NCI-H524 (cell line): ENCODE data around the gene STX11.

ENCODE experiments used
- DNase-seq, 2 experiments: peaks; one replicate each; lab custom pipeline; 2025; lab: John Stamatoyannopoulos, UW

Gene STX11

GRCh38 chr6:144214622-144215401, 64.5 kb downstream of the STX11 start:
- DNase-seq, result no peak

GRCh38 chr6:144215402-144215931, 65.2 kb downstream of the STX11 start:
- DNase-seq, result peak in 1 of 2 experiments; percentile 52

- DNase-seq, result peak; percentile 96 to 97
Measured at GRCh38 chr6:144215932-144216667, 65.8 kb downstream of the STX11 start.

- DNase-seq, result no peak
Measured at GRCh38 chr6:144216668-144217218, 66.4 kb downstream of the STX11 start.

DNA sequence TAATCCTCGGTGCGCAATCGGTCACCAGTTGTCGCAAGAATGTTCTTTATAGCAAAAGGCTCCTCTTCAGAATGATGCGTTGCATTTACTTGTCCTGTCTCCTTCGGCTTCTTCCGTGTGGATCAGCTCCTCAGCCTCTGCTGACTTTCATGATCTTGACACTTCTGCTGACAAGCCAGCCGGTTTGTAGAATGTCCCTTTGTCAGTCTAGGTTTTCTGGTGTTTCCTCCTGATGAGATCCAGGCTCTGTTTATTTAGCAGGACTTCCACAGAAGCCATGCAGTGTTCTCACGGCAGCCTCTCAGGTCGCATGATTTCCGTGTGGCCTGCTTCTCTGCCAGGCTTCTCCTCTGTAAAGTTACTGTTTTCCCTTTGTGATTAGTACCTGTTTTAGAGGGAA, 66.9 kb downstream of the STX11 start:
- DNase-seq, result peak in 1 of 2 experiments; percentile 19

- no peak for DNase-seq
Measured at GRCh38 chr6:144217797-144218196, 67.5 kb downstream of the STX11 start.

- peak; percentile 6 to 70 for DNase-seq
Measured at GRCh38 chr6:144219056-144219685, 68.9 kb downstream of the STX11 start.

DNA sequence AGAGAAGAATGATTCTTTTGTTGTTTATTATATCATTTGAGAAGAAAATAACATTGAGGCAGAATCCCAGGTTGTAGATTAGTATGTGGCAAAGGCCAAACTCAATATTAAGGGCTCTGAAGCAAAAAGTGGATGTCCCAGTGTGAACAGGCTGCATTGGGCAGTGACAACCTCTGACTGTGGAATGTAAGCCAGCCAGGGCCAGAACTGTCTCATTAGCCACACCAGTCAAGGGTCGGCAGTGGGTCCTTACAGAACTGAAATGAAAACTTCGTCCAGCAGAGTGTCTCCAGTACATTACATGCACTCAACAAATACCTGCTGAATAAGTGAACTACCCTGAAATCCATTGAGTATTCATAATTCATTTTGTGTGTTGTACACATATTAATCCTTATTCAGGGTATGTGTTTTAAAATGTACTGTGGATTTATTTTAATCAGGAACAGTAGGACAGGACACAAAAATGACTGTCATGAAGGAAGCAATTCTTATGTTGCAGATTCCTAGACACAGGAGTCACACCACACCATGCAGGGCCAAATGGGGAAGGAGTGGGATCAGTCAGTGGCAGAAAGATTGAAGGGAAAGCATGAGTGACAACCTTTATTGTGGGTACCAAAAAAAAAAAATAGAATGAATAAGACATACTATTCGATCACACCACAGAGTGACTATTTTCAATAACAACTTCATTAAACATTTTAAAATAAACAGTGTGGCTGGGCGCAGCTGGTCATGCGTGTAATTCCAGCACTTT, 69.9 kb downstream of the STX11 start:
- DNase-seq, result no peak

DNA sequence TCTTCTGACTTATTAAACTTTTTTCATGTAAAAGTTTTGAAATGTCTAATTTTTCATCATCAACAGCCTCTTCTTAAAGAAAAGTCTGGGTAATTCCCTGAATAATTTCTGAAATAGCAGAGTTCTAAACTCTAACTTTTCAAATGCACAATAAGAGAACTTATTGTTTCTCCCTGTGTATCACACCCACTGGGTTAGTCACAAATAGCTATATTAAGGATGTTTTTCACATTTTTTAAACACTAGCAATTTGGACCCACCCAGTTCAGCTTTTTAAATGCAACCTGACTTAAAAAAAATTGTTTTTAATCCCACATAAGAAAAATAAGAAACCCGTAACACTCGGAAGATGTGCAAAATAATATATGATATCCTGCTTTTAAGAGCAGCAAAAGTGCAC, 73.4 kb downstream of the STX11 start:
- DNase-seq, result no peak

DNA sequence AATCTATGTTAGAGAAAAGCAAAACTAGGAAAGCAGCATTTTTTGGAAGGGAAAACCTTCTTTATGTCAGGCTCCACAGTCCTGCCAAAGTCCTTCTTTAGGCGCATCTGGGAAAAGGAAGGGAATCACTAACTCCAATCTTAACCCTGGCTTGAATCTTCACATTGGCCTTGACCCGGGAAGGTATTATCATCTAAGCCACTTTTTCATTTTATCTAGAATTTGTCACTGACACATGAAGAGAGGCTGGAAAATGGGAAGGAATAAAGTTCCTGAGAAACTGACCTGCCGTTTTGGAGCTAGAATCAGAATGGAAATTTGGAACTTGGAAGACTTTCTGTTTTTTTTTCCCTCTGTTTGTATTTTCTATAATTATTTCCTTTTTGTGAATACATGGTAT, 81.4 kb downstream of the STX11 start:
- DNase-seq, result no peak

DNA sequence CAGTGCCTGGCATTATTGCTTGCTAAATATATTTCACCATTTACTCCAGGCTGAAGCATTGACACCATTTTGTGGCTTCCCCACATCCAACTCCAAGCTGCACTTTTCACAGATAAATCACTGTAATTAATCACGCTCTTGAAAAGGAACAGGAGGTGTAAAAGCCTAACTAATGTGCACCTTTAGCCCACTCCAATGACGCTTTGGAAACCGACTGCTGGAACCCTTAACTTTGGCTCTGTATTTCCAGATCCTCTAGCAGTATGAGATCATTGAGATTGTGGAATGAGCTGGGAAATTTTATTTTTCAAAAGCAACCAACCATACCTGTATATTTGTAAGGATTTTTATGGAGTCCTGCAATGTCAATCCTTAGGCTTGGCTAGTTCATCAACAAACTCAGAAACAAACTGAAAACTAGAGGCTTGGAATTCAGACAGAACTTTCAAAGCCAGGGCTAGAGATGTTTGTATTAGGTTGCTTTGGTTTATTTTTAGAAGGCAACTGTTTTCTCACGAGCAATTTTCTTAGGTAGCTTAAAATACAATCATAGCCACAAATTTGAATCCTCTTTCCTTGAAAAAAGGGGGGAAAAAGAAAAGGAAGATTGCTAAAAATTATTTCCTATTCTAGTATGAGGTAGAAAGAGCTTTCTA, 82.0 kb downstream of the STX11 start:
- DNase-seq, result peak; percentile 11 to 15

DNA sequence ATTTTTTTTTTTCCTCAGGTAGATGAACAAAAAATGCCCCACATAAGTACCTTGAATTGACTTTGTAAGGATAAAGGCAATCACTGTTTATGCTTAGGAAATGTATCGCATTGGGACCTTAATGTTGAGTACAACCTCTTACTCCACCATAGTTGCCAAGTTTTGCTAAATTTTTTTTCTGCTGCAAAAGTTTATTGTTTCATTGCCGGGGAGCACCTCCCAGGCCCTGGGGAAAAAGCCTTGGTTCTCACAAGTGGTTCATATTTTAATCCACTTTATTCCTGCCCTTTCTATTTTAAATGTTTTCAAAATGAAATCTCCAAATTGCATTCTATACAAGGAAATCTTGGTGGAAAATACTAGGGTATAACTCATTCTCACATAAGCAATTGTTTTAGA, 82.5 kb downstream of the STX11 start:
- no peak for DNase-seq

GRCh38 chr6:144234399-144234798, 84.1 kb downstream of the STX11 start:
- no peak for DNase-seq

DNA sequence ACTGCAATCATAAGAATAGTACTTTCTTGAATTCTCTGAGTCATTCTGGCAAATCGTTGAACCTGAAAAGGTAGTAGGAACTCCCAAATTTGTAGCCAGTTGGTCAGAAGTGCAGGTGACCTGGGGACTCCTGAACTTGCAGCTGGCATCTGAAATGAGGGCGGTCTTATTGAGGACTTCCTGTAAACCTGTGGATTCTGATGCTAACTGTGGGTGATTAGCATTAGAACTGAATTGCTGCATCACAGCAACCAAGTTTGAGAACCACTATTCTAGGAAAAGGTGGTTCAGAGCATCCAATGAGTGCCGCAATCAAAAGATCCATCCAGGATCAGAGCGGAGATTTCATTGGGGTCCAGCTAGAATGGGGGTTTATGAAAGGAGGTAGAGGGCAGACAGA, 84.6 kb downstream of the STX11 start:
- DNase-seq, result no peak
